H1 (cell line): ENCODE data around the gene STAG2. TPM values are rescaled to one million over a fixed set of nuclear protein-coding genes. Genes with fewer than 3 reads are reported as not detected.

Experiments used
- CEBPB ChIP-seq: IDR thresholded peaks from 2 replicates; pipeline ENCODE4 v1.6.1; 2012; ENCODE audit warnings: low read depth, low read length
- polyA plus RNA-seq, 7 experiments: library from polyadenylated mRNA; depleted of rRNA in 3 of 7; stranded (reverse) in 5 of 7; unstranded in 2 of 7; fragments of >200 nt in 5 of 7; fragments of 200-250 nt in 2 of 7; gene quantifications; 1 replicate in 5 of 7; 2 replicates in 1 of 7; 4 replicates in 1 of 7; pipeline versions ENCODE4 v1.2.1 to v1.2.3, GENCODE V29; 2011 to 2013; ENCODE audit warnings: missing spikeins in 2 of 7, mixed read lengths in 2 of 7
- total RNA-seq: library from RNA; stranded (reverse); fragmentation: NEBNext Ultra II Directional; extraction: Animal tissue kit (Norgen Biotek cat#: 25700); gene quantifications from 2 replicates; pipeline ENCODE4 v1.2.1, GENCODE V29; 2021
- TF ChIP-seq, protein P1 (sequence below): fragments of 300-600 bp; sonication (generic); IDR thresholded peaks from 2 replicates; pipeline ENCODE4 v1.7.1; 2012; ENCODE audit warnings: low read length, moderate library complexity, mild to moderate bottlenecking, inconsistent platforms; ENCODE audit not compliant: insufficient replicate concordance

The STAG2 gene
- total and polyA plus RNA-seq, 2 of the 8 experiments (the other 6 are each of a cell fraction or from before 2014, with no cell fraction given): 20.3 to 94.9 TPM

DNA sequence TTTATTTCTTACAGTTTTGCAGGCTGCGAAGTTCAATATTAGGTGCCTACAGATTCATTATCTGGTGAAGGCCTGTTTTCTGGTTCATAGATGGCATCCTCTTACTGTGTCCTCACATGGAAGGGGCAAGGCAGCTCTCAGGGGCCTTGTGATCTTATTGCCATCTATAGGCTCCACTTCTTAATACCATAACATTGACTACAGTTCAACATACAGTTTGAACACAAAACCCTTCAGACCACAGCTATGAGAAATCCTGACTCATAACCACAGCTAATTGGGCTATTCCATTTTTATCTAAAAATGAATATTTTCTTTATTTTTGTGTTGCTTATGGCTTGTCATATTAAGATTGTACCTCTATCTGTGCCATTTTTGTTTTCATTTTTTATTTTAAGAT lies 72.3 kb downstream of the STAG2 start (continued):
- TF ChIP-seq, protein P1, sequence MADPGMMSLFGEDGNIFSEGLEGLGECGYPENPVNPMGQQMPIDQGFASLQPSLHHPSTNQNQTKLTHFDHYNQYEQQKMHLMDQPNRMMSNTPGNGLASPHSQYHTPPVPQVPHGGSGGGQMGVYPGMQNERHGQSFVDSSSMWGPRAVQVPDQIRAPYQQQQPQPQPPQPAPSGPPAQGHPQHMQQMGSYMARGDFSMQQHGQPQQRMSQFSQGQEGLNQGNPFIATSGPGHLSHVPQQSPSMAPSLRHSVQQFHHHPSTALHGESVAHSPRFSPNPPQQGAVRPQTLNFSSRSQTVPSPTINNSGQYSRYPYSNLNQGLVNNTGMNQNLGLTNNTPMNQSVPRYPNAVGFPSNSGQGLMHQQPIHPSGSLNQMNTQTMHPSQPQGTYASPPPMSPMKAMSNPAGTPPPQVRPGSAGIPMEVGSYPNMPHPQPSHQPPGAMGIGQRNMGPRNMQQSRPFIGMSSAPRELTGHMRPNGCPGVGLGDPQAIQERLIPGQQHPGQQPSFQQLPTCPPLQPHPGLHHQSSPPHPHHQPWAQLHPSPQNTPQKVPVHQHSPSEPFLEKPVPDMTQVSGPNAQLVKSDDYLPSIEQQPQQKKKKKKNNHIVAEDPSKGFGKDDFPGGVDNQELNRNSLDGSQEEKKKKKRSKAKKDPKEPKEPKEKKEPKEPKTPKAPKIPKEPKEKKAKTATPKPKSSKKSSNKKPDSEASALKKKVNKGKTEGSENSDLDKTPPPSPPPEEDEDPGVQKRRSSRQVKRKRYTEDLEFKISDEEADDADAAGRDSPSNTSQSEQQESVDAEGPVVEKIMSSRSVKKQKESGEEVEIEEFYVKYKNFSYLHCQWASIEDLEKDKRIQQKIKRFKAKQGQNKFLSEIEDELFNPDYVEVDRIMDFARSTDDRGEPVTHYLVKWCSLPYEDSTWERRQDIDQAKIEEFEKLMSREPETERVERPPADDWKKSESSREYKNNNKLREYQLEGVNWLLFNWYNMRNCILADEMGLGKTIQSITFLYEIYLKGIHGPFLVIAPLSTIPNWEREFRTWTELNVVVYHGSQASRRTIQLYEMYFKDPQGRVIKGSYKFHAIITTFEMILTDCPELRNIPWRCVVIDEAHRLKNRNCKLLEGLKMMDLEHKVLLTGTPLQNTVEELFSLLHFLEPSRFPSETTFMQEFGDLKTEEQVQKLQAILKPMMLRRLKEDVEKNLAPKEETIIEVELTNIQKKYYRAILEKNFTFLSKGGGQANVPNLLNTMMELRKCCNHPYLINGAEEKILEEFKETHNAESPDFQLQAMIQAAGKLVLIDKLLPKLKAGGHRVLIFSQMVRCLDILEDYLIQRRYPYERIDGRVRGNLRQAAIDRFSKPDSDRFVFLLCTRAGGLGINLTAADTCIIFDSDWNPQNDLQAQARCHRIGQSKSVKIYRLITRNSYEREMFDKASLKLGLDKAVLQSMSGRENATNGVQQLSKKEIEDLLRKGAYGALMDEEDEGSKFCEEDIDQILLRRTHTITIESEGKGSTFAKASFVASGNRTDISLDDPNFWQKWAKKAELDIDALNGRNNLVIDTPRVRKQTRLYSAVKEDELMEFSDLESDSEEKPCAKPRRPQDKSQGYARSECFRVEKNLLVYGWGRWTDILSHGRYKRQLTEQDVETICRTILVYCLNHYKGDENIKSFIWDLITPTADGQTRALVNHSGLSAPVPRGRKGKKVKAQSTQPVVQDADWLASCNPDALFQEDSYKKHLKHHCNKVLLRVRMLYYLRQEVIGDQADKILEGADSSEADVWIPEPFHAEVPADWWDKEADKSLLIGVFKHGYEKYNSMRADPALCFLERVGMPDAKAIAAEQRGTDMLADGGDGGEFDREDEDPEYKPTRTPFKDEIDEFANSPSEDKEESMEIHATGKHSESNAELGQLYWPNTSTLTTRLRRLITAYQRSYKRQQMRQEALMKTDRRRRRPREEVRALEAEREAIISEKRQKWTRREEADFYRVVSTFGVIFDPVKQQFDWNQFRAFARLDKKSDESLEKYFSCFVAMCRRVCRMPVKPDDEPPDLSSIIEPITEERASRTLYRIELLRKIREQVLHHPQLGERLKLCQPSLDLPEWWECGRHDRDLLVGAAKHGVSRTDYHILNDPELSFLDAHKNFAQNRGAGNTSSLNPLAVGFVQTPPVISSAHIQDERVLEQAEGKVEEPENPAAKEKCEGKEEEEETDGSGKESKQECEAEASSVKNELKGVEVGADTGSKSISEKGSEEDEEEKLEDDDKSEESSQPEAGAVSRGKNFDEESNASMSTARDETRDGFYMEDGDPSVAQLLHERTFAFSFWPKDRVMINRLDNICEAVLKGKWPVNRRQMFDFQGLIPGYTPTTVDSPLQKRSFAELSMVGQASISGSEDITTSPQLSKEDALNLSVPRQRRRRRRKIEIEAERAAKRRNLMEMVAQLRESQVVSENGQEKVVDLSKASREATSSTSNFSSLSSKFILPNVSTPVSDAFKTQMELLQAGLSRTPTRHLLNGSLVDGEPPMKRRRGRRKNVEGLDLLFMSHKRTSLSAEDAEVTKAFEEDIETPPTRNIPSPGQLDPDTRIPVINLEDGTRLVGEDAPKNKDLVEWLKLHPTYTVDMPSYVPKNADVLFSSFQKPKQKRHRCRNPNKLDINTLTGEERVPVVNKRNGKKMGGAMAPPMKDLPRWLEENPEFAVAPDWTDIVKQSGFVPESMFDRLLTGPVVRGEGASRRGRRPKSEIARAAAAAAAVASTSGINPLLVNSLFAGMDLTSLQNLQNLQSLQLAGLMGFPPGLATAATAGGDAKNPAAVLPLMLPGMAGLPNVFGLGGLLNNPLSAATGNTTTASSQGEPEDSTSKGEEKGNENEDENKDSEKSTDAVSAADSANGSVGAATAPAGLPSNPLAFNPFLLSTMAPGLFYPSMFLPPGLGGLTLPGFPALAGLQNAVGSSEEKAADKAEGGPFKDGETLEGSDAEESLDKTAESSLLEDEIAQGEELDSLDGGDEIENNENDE: no peak
- no peak for TF ChIP-seq CEBPB
- TF ChIP-seq, all 59 proteins: peak for 0
